B cell (primary cell): ENCODE data around the gene FSCN2. TPM values are rescaled to one million over a fixed set of nuclear protein-coding genes. Genes with fewer than 3 reads are reported as not detected.
A peak's percentile ranks its signal among the peaks of the same experiment; 100 is the strongest.

Experiments
- ATAC-seq: fragments of 200-7000 bp; cut with Tn5 transposase; one replicate; pipeline ENCODE4 v1.10.0; 2021; ENCODE audit warnings: low read depth, mild to moderate bottlenecking, moderate number of reproducible peaks, moderate library complexity
- CTCF ChIA-PET: fragments of 350-600 bp; sonication (Branson Sonifier 250); formaldehyde crosslinking; loops from one replicate; lab custom pipeline; 2021; ENCODE audit warnings: antibody characterized with exemption, inconsistent platforms; lab: Charles Lee
- POLR2A ChIA-PET: fragments of 350-600 bp; sonication (Branson Sonifier 250); formaldehyde crosslinking; loops from one replicate; lab custom pipeline; 2021; ENCODE audit warnings: antibody characterized with exemption; lab: Charles Lee
- DNase-seq: peaks from one replicate; pipeline ENCODE4 v3.0.0; 2013
- H2AFZ ChIP-seq: 2 replicates; pipeline ENCODE4 v1.6.1; 2012; ENCODE audit warnings: mild to moderate bottlenecking, low read depth, low read length; ENCODE audit not compliant: insufficient read depth, poor library complexity, severe bottlenecking
- H3K27ac ChIP-seq, 2 donors: 1 replicate in 1 of 2; 2 replicates in 1 of 2; pipeline ENCODE4 v1.5.1; 2012 to 2013; ENCODE audit warnings: low read length in 2 of 2, mild to moderate bottlenecking in 2 of 2, moderate library complexity in 1 of 2
- H3K27me3 ChIP-seq, 4 experiments: fragments of 200-600 bp in 1 of 4; sonication (generic) in 1 of 4; replicated peaks in 1 of 4; 1 replicate in 2 of 4; 2 replicates in 2 of 4; pipeline versions ENCODE4 v1.6.1 to v1.7.0; 2013 to 2016; ENCODE audit warnings: low read length in 3 of 4, mild to moderate bottlenecking in 2 of 4, mixed read lengths in 1 of 4, moderate library complexity in 1 of 4; ENCODE audit not compliant: insufficient read depth in 4 of 4, control insufficient read depth in 3 of 4; ENCODE audit errors: control extremely low read depth in 1 of 4
- H3K36me3 ChIP-seq, 2 experiments: replicated peaks in 1 of 2; 1 replicate in 1 of 2; 2 replicates in 1 of 2; pipeline versions ENCODE4 v1.6.1 to v1.7.1; 2013; ENCODE audit warnings: low read length in 1 of 2; ENCODE audit not compliant: insufficient read depth in 2 of 2, control insufficient read depth in 1 of 2; ENCODE audit errors: control extremely low read depth in 1 of 2, extremely low read depth in 1 of 2
- H3K4me1 ChIP-seq, 2 donors: fragments of 200-600 bp in 1 of 2; sonication (generic) in 1 of 2; 1 replicate in 1 of 2; 2 replicates in 1 of 2; pipeline versions ENCODE4 v1.5.1 to v1.6.1; 2013 to 2017; ENCODE audit warnings: low read length in 2 of 2; ENCODE audit not compliant: control insufficient read depth in 2 of 2, insufficient read depth in 2 of 2
- H3K4me2 ChIP-seq: replicated peaks from 2 replicates; pipeline ENCODE3; 2012; ENCODE audit warnings: mild to moderate bottlenecking, low read depth, low read length; ENCODE audit not compliant: poor library complexity, severe bottlenecking
- H3K4me3 ChIP-seq, 5 experiments: fragments of 200-600 bp in 1 of 5; sonication (generic) in 1 of 5; 1 replicate in 3 of 5; 2 replicates in 2 of 5; pipeline versions ENCODE4 v1.5.1 to v1.7.0; 2011 to 2016; ENCODE audit warnings: low read length in 4 of 5, mild to moderate bottlenecking in 4 of 5, low read depth in 2 of 5, control low read depth in 1 of 5, moderate library complexity in 1 of 5; ENCODE audit not compliant: insufficient read depth in 1 of 5; ENCODE audit errors: control extremely low read depth in 1 of 5, extremely low read depth in 1 of 5
- H3K79me2 ChIP-seq: fragments of 200-600 bp; sonication (generic); one replicate; pipeline ENCODE4 v1.6.0; 2016; ENCODE audit warnings: low read length; ENCODE audit not compliant: control insufficient read depth, insufficient read depth
- H3K9ac ChIP-seq: fragments of 200-600 bp; sonication (generic); 2 replicates; pipeline ENCODE4 v1.6.1; 2017; ENCODE audit warnings: mild to moderate bottlenecking, low read length, moderate library complexity
- H3K9me3 ChIP-seq, 3 donors: one replicate each; pipeline versions ENCODE4 v1.6.1 to v1.7.1; 2013; ENCODE audit warnings: low read length in 2 of 3; ENCODE audit not compliant: control insufficient read depth in 2 of 3, insufficient read depth in 1 of 3; ENCODE audit errors: control extremely low read depth in 1 of 3
- H4K20me1 ChIP-seq: 2 replicates; pipeline ENCODE4 v1.6.0; 2012; ENCODE audit warnings: mild to moderate bottlenecking, low read length; ENCODE audit not compliant: insufficient read depth, control insufficient read depth, poor library complexity, severe bottlenecking
- H3K27ac Mint-ChIP-seq: one replicate; pipeline ENCODE4 v1.8.0; 2021; ENCODE audit warnings: mixed read lengths
- H3K27me3 Mint-ChIP-seq: one replicate; pipeline ENCODE4 v1.8.0; 2021; ENCODE audit warnings: mixed read lengths
- H3K4me1 Mint-ChIP-seq: one replicate; pipeline ENCODE4 v1.8.0; 2021; ENCODE audit warnings: mixed read lengths
- H3K4me3 Mint-ChIP-seq: one replicate; pipeline ENCODE4 v1.8.0; 2021; ENCODE audit warnings: mixed read lengths
- H3K9me3 Mint-ChIP-seq: one replicate; pipeline ENCODE4 v1.8.0; 2022; ENCODE audit warnings: mixed read lengths; ENCODE audit not compliant: insufficient read depth
- EZH2 ChIP-seq: IDR thresholded peaks from 2 replicates; pipeline ENCODE4 v1.6.1; 2012; ENCODE audit warnings: borderline replicate concordance, low read depth, mild to moderate bottlenecking, moderate library complexity, low read length; ENCODE audit not compliant: insufficient read depth, poor library complexity, severe bottlenecking
- WGBS: methylation state at CpG from one replicate; pipeline ENCODE4 v1.1.5; 2013; ENCODE audit warnings: missing lambda C conversion rate; ENCODE audit not compliant: insufficient coverage; 5-methylcytosine and 5-hydroxymethylcytosine counted together
- intact Hi-C: fragments of 100-400 bp; cut with micrococcal nuclease; formaldehyde crosslinking; loops from one replicate; pipeline ENCODE4 v1.10.0; 2022
- polyA plus RNA-seq: library from polyadenylated mRNA; depleted of rRNA; stranded (reverse); fragments of >200 nt; gene quantifications from 2 replicates; pipeline ENCODE4 v1.2.3, GENCODE V29; 2012
- total RNA-seq, 2 donors: library from RNA; stranded (reverse); fragments of 120-200 nt in 1 of 2; gene quantifications; 1 replicate in 1 of 2; 2 replicates in 1 of 2; pipeline versions ENCODE4 v1.2.3 to v1.2.4, GENCODE V29; 2013 to 2022
- TF ChIP-seq, protein P1 (sequence below): fragments of 200-600 bp; IDR thresholded peaks from one replicate; pipeline ENCODE4 v1.8.0; 2022; ENCODE audit warnings: antibody characterized with exemption, mild to moderate bottlenecking

The FSCN2 gene
- total and polyA plus RNA-seq, 2 donors (not counting 1 experiment from before 2014, with no cell fraction given), result 6.3 to 12.0 TPM

DNA sequence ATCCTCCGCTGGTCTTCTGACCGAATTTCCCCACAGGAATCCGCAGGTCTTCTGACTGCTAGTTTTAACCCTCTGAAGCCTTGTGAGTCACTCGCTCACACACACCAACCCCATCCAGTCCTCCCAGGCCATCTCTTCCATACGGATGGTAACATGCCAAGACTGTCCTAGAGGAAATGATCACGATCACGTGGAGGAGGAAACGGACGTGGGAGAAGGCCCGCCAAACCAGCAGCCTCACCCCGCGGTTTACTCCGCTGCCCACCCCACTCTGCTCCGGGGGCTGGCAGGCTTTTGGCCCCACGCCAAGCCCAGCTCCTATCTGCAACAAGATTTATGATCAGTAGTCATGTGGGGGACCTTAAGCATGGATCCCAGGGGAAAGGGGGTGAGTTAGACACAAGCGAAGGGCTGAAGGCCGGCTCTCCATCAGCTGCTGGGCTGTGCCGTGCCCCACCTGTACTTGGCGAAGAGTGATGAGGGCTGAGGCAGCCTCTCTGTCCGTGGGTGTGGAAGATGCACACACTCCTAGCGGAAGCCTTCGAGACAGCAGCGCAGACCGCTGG is 25.5 kb downstream of the FSCN2 start:
- Histone ChIP-seq H3K9ac (peak overlapping the region; percentile 93), H3K9me3 (no peaks in the 10 kb centered on the region), H3K36me3 (peaks cover 0 to 37% of the 10 kb centered on the region in 2 experiments), H3K27ac (peak overlapping the region; percentile 66 to 86), H3K79me2 (peaks cover 43% of the 10 kb centered on the region), H4K20me1 (peaks cover 30% of the 10 kb centered on the region), H3K4me1 (peaks cover 18 to 23% of the 10 kb centered on the region in 2 donors), H3K4me2 (peak overlapping the region; percentile 97), H3K27me3 (no peaks in the 10 kb centered on the region), H2AFZ (peak overlapping the region; percentile 94), H3K4me3 (peak overlapping the region; percentile 32 to 97 (median 91))
- ChIA-PET CTCF (interaction anchor here (1.2 to 1.3 kb wide), 2 partner anchors 35 to 262 kb away, joined by 3 read pairs; no protein-coding TSS in a partner anchor), POLR2A (interaction anchor here (1.5 to 3.3 kb wide), 2 partner anchors 39 to 41 kb away, joined by 3 to 33 read pairs; partner anchors contain the start of gene ACTG1)
- peak overlapping the region; percentile 93 for H3K27ac Mint-ChIP-seq
- DNase-seq, result no peak
- no peaks in the 10 kb centered on the region for H3K27me3 Mint-ChIP-seq
- TF ChIP-seq EZH2, result no peak
- TF ChIP-seq, protein P1, sequence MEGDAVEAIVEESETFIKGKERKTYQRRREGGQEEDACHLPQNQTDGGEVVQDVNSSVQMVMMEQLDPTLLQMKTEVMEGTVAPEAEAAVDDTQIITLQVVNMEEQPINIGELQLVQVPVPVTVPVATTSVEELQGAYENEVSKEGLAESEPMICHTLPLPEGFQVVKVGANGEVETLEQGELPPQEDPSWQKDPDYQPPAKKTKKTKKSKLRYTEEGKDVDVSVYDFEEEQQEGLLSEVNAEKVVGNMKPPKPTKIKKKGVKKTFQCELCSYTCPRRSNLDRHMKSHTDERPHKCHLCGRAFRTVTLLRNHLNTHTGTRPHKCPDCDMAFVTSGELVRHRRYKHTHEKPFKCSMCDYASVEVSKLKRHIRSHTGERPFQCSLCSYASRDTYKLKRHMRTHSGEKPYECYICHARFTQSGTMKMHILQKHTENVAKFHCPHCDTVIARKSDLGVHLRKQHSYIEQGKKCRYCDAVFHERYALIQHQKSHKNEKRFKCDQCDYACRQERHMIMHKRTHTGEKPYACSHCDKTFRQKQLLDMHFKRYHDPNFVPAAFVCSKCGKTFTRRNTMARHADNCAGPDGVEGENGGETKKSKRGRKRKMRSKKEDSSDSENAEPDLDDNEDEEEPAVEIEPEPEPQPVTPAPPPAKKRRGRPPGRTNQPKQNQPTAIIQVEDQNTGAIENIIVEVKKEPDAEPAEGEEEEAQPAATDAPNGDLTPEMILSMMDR, result no peak
- WGBS, result 12% methylated on average over 21 of the region's 24 CpGs
- intact Hi-C loops, result loop anchor here (1.0 to 5.0 kb wide), 4 partner anchors 8 to 301 kb away; partner anchors contain the start of genes CCDC137 and OXLD1
- H3K4me1 Mint-ChIP-seq, result peaks cover 33% of the 10 kb centered on the region
- H3K4me3 Mint-ChIP-seq, result peak overlapping the region; percentile 92
- H3K9me3 Mint-ChIP-seq, result no peaks in the 10 kb centered on the region
- no peak for ATAC-seq

- intact Hi-C loops, result no loop called here
- Mint-ChIP-seq H3K4me3 (no peak overlapping the region), H3K27me3 (no peaks in the 10 kb centered on the region), H3K4me1 (peaks cover 35% of the 10 kb centered on the region), H3K27ac (peak overlapping the region; percentile 26), H3K9me3 (no peaks in the 10 kb centered on the region)
- peaks cover 0 to 31% of the 10 kb centered on the region in 2 experiments for H3K36me3 ChIP-seq
- H3K79me2 ChIP-seq, result peaks cover 32% of the 10 kb centered on the region
- CTCF ChIA-PET, result no interaction called here
- peaks cover 27 to 42% of the 10 kb centered on the region in 2 donors for H3K4me1 ChIP-seq
- no peak overlapping the region for H3K4me2 ChIP-seq
- no peak for ATAC-seq
- TF ChIP-seq, protein P1, result no peak
- TF ChIP-seq EZH2, result no peak
- DNase-seq, result no peak
- H3K9me3 ChIP-seq, result no peaks in the 10 kb centered on the region
- no peak overlapping the region for H2AFZ ChIP-seq
- 90% methylated on average over 9 of the region's 9 CpGs for WGBS
- H3K9ac ChIP-seq, result no peak overlapping the region
- POLR2A ChIA-PET, result no interaction called here
- no peak overlapping the region for H3K4me3 ChIP-seq
- no peak overlapping the region for H3K27ac ChIP-seq
- H4K20me1 ChIP-seq, result peaks cover 11% of the 10 kb centered on the region
- H3K27me3 ChIP-seq, result no peaks in the 10 kb centered on the region
Measured at GRCh38 chr17:81556175-81556691, 28.1 kb downstream of the FSCN2 start.
